HCT116 (cell line): ENCODE data around the gene TAC4. TPM values are rescaled to one million over a fixed set of nuclear protein-coding genes. Genes with fewer than 3 reads are reported as not detected.

Source experiments
- ATAC-seq: fragments of 200-7000 bp; cut with Tn5 transposase; 2 replicates; pipeline ENCODE4 v1.9.1; 2020; ENCODE audit warnings: mild to moderate bottlenecking, moderate library complexity
- BruUV-seq: library from RNA; stranded (reverse); fragments of 400-500 nt; replicated peaks from 2 replicates; lab custom pipeline; 2021; lab: Mats Ljungman, UMichigan
- CTCF ChIA-PET: fragments of 300-600 bp; sonication (Branson Sonifier 250); formaldehyde crosslinking; loops from one replicate; lab custom pipeline; 2021; ENCODE audit warnings: antibody characterized with exemption; lab: Charles Lee
- POLR2A ChIA-PET: fragments of 300-600, 350-600 bp; sonication (Branson Sonifier 250); formaldehyde crosslinking; loops from one replicate; lab custom pipeline; 2021; ENCODE audit warnings: antibody characterized with exemption; lab: Charles Lee
- RAD21 ChIA-PET, 2 experiments: fragments of 300-600 bp; sonication (Branson Sonifier 250); formaldehyde crosslinking; loops; one replicate each; lab custom pipeline; 2023; ENCODE audit warnings: low total read pairs in 2 of 2; ENCODE audit not compliant: uncharacterized antibody in 2 of 2, unreplicated experiment in 2 of 2, low non-redundant PET in 1 of 2; lab: Charles Lee
- DNase-seq: peaks from one replicate; pipeline ENCODE4 v3.0.0-alpha.2; 2010; ENCODE audit warnings: low read depth, low spot score
- H2AFZ ChIP-seq: fragments of 200-600 bp; shearing (Covaris generic), sonication (generic); 2 replicates; pipeline ENCODE4 v1.6.1; 2017; ENCODE audit warnings: low read depth, mixed run types, mixed read lengths, antibody characterized with exemption, low read length; ENCODE audit not compliant: poor library complexity, severe bottlenecking
- H3K27ac ChIP-seq: 2 replicates; pipeline ENCODE4 v1.5.1; 2012; ENCODE audit warnings: low read depth, low read length
- H3K27me3 ChIP-seq: fragments of 200-600 bp; sonication (generic); 2 replicates; pipeline ENCODE4 v1.6.1; 2016; ENCODE audit warnings: mixed run types, low read length, mixed read lengths; ENCODE audit not compliant: insufficient read depth
- H3K36me3 ChIP-seq, 2 experiments: fragments of 200-500 bp in 1 of 2; fragments of 200-600 bp in 1 of 2; sonication (Bioruptor generic) in 1 of 2; sonication (generic) in 1 of 2; 2 replicates each; pipeline versions ENCODE4 v1.5.1 to v1.6.1; 2014 to 2016; ENCODE audit warnings: low read length in 2 of 2, inconsistent platforms in 1 of 2, mixed read lengths in 1 of 2, mixed run types in 1 of 2; ENCODE audit not compliant: insufficient read depth in 2 of 2, control insufficient read depth in 1 of 2
- H3K4me1 ChIP-seq, 2 experiments: fragments of 200-600 bp in 1 of 2; sonication (generic) in 1 of 2; 2 replicates each; pipeline versions ENCODE4 v1.5.1 to v1.6.1; 2012 to 2017; ENCODE audit warnings: low read length in 2 of 2, inconsistent platforms in 1 of 2, mild to moderate bottlenecking in 1 of 2, mixed read lengths in 1 of 2, mixed run types in 1 of 2, moderate library complexity in 1 of 2; ENCODE audit not compliant: insufficient read depth in 2 of 2, control insufficient read depth in 1 of 2
- H3K4me2 ChIP-seq: fragments of 200-600 bp; sonication (generic); 2 replicates; pipeline ENCODE4 v1.6.1; 2017; ENCODE audit warnings: mixed run types, low read length, mixed read lengths
- H3K4me3 ChIP-seq, 2 experiments: fragments of 200-600 bp in 1 of 2; sonication (generic) in 1 of 2; replicated peaks in 1 of 2; 2 replicates each; pipeline ENCODE4 v1.5.1; 2011 to 2016; ENCODE audit warnings: low read length in 2 of 2, control low read depth in 1 of 2, low read depth in 1 of 2, mild to moderate bottlenecking in 1 of 2, mixed read lengths in 1 of 2, mixed run types in 1 of 2
- H3K79me2 ChIP-seq: fragments of 200-600 bp; sonication (generic); 2 replicates; pipeline ENCODE4 v1.6.1; 2017; ENCODE audit warnings: mild to moderate bottlenecking, mixed run types, low read length, moderate library complexity, mixed read lengths; ENCODE audit not compliant: insufficient read depth
- H3K9ac ChIP-seq: fragments of 200-600 bp; sonication (generic); 2 replicates; pipeline ENCODE4 v1.6.1; 2016; ENCODE audit warnings: low read length, mixed read lengths
- H3K9me2 ChIP-seq: fragments of 200-600 bp; sonication (generic), shearing (Covaris generic); 2 replicates; pipeline ENCODE4 v1.6.1; 2017; ENCODE audit warnings: mixed run types, mild to moderate bottlenecking, moderate library complexity; ENCODE audit not compliant: insufficient read depth
- H3K9me3 ChIP-seq, 2 experiments: fragments of 200-500 bp in 1 of 2; fragments of 200-600 bp in 1 of 2; sonication (Bioruptor generic) in 1 of 2; sonication (generic) in 1 of 2; 2 replicates each; pipeline ENCODE4 v1.6.1; 2014 to 2017; ENCODE audit warnings: low read length in 2 of 2, mixed read lengths in 2 of 2, inconsistent platforms in 1 of 2, low read depth in 1 of 2, mild to moderate bottlenecking in 1 of 2, mixed run types in 1 of 2, moderate library complexity in 1 of 2; ENCODE audit not compliant: control insufficient read depth in 1 of 2, insufficient read depth in 1 of 2
- H4K20me1 ChIP-seq: fragments of 200-600 bp; sonication (generic), shearing (Covaris generic); 2 replicates; pipeline ENCODE4 v1.6.1; 2017; ENCODE audit warnings: mixed run types, mild to moderate bottlenecking, moderate library complexity; ENCODE audit not compliant: insufficient read depth
- RAD21 ChIP-seq: IDR thresholded peaks from 2 replicates; pipeline ENCODE4 v1.6.1; 2012; ENCODE audit warnings: low read depth, mild to moderate bottlenecking
- SRF ChIP-seq: IDR thresholded peaks from 2 replicates; pipeline ENCODE4 v1.6.1; 2012; ENCODE audit warnings: low read depth
- TCF7L2 ChIP-seq: IDR thresholded peaks from 2 replicates; pipeline ENCODE4 v1.7.0; 2011; ENCODE audit warnings: borderline replicate concordance, inconsistent platforms; ENCODE audit not compliant: insufficient read depth, insufficient read length; ENCODE audit errors: extremely low read depth
- intact Hi-C: fragments of 100-400 bp; cut with micrococcal nuclease; formaldehyde crosslinking; loops from 2 replicates; pipeline ENCODE4 v1.10.0; 2022
- total RNA-seq: library from RNA; stranded (reverse); gene quantifications from one replicate; pipeline ENCODE4 v1.2.1, GENCODE V29; 2021; ENCODE audit not compliant: unreplicated experiment
- TF ChIP-seq, protein P1 (sequence below), 3 experiments: fragments of 200-600 bp in 1 of 3; sonication (generic) in 1 of 3; IDR thresholded peaks in 2 of 3; conservative IDR thresholded peaks in 1 of 3; 2 replicates each; pipeline ENCODE4 v1.5.1; 2012 to 2017; ENCODE audit warnings: low read depth in 2 of 3, low read length in 2 of 3, antibody characterized with exemption in 1 of 3, borderline replicate concordance in 1 of 3, control low read depth in 1 of 3, mild to moderate bottlenecking in 1 of 3, mixed read lengths in 1 of 3, mixed run types in 1 of 3, moderate library complexity in 1 of 3; ENCODE audit not compliant: insufficient read depth in 1 of 3

TAC4 gene
- total RNA-seq, 1 experiment from 2014 or later = not detected

DNA sequence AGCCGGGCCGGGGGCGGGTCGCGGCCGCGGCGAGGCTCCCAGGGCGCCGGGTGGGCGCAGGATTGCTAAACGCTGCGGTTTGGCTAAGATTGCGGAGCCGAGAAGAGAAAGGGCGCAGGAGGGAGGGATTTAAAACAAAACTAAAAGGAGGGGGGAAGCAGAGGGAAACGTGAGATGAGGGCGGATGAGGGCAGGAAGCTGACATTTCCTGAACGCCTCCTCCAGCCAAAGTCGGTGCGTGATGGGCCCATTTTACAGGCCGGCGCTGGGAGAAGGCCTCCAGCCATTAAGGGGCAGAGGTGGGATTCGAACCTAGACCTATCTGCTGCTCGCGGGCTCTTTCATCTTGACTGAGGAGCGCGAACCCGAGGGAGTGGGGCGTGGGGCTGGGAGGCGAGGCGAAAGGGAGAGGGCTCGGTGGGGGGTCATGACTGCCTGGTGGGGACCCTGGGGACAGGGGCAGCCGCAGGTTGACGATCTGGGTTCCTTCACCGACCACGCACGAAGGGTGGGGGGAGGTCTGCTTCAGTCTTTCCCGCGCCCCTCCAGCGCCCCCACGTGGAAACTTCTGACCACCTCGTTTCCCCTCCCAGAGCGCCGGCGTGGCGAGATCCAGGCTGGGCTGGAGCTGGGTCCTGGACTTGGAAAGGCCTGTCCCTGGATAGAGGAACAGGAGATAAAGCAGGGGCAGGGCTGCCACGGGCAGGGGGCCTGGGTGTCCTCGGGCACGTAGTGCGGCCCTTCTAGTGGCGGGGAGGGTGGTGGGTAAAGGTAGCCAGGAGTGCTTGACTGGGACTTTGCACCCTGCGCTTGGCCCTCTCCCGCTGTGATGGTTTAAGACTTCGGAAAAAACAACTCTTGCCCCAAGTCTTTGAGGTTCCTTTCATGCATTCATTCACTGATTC, 3.8 kb upstream of the TAC4 start:
- Histone ChIP-seq H3K9me3 (no peaks in the 10 kb centered on the region), H2AFZ (no peak overlapping the region), H3K36me3 (no peaks in the 10 kb centered on the region), H3K9me2 (no peaks in the 10 kb centered on the region), H3K4me2 (peak overlapping the region; percentile 66), H3K79me2 (no peaks in the 10 kb centered on the region), H3K27me3 (no peaks in the 10 kb centered on the region), H3K4me1 (peaks cover 0 to 8% of the 10 kb centered on the region in 2 experiments; a peak in 2 of 4 replicates), H3K9ac (peak overlapping the region; percentile 44), H3K27ac (no peak overlapping the region), H4K20me1 (no peaks in the 10 kb centered on the region), H3K4me3 (peak overlapping the region; percentile 35 to 52)
- DNase-seq (no peak), ATAC-seq (peak; percentile 88)
- no peak for TF ChIP-seq SRF
- peak; percentile 91 for TF ChIP-seq TCF7L2
- TF ChIP-seq RAD21 = peak; percentile 63
- TF ChIP-seq, protein P1, sequence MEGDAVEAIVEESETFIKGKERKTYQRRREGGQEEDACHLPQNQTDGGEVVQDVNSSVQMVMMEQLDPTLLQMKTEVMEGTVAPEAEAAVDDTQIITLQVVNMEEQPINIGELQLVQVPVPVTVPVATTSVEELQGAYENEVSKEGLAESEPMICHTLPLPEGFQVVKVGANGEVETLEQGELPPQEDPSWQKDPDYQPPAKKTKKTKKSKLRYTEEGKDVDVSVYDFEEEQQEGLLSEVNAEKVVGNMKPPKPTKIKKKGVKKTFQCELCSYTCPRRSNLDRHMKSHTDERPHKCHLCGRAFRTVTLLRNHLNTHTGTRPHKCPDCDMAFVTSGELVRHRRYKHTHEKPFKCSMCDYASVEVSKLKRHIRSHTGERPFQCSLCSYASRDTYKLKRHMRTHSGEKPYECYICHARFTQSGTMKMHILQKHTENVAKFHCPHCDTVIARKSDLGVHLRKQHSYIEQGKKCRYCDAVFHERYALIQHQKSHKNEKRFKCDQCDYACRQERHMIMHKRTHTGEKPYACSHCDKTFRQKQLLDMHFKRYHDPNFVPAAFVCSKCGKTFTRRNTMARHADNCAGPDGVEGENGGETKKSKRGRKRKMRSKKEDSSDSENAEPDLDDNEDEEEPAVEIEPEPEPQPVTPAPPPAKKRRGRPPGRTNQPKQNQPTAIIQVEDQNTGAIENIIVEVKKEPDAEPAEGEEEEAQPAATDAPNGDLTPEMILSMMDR (IDR thresholded peaks at IDR 0.05 in 2 of 3, conservative IDR thresholded peaks at IDR 0.05 in 1 of 3; ENCODE audit: borderline replicate concordance in 1 of 3, insufficient read depth in 1 of 3, low read depth in 2 of 3, low read length in 2 of 3) = peak; percentile 58 to 82 (median 77)
- ChIA-PET RAD21 (interaction anchor here in 1 of 2 experiments (1.0 kb wide), 1 partner anchor 284 kb away, joined by 3 read pairs; no protein-coding TSS in a partner anchor), POLR2A (no interaction called here), CTCF (interaction anchor here (0.7 to 1.6 kb wide), 7 partner anchors 138 to 294 kb away, joined by 3 to 8 read pairs (median 4); partner anchors contain the start of gene SLC35B1)
- no TSS peak for BruUV-seq
- intact Hi-C loops = loop anchor here (1.0 kb wide), 1 partner anchor 284 kb away; no protein-coding TSS in a partner anchor
